GM12873 (cell line): ENCODE measurements around the gene TBX20.

Experiments used
- TF ChIP-seq, protein P1 (sequence below): IDR thresholded peaks from 2 replicates; pipeline ENCODE4 v1.5.1; 2012; ENCODE audit warnings: low read depth, mild to moderate bottlenecking, moderate library complexity, low read length, control low read depth; ENCODE audit not compliant: insufficient read depth; ENCODE audit errors: missing control alignments

The TBX20 gene

DNA sequence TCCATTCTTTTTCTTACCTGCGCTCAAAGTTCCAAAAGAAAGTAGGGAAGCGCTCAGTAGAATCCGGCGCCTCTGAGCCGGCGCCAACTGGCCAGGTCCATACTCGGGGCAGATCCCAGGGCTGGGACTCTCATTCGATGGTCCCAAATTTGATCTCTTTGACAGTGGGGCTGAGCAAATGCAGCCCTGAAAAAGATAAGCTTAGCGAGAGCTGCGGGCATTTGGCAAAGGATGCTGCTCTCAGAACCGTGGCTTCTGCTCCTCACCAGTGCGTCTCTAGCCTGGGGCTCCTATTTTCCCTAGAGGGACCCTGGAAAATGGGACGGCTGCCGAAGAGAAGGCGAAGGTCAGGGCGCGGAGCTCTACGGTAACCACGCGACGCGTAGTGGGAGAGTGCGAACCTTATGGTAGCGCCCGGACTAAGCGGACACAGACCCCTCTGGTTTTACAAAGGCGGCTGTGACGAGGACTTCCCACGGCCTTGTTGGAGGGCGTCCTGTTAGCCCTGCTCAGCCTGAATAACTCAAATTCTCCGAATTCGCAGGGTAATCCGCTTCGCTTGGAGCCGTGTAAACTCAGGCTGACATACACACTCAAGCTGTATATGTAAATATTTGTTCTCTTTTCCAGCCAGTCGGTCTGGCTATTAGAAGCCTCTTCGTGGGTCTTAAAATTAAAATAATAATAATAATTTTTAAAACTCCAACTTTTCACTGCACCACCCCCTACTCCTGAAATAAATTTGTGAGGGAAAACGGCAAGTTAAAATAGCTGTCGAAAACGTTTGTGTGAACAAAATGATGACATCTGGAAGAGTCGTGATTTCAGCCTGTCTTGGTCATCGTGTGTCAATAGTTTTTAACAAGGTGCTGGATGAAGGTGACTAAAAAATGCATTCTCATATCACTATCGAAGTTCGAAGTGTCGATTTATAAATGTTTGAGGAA is 869 bp upstream of the TBX20 start:
- TF ChIP-seq, protein P1, sequence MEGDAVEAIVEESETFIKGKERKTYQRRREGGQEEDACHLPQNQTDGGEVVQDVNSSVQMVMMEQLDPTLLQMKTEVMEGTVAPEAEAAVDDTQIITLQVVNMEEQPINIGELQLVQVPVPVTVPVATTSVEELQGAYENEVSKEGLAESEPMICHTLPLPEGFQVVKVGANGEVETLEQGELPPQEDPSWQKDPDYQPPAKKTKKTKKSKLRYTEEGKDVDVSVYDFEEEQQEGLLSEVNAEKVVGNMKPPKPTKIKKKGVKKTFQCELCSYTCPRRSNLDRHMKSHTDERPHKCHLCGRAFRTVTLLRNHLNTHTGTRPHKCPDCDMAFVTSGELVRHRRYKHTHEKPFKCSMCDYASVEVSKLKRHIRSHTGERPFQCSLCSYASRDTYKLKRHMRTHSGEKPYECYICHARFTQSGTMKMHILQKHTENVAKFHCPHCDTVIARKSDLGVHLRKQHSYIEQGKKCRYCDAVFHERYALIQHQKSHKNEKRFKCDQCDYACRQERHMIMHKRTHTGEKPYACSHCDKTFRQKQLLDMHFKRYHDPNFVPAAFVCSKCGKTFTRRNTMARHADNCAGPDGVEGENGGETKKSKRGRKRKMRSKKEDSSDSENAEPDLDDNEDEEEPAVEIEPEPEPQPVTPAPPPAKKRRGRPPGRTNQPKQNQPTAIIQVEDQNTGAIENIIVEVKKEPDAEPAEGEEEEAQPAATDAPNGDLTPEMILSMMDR: no peak

DNA sequence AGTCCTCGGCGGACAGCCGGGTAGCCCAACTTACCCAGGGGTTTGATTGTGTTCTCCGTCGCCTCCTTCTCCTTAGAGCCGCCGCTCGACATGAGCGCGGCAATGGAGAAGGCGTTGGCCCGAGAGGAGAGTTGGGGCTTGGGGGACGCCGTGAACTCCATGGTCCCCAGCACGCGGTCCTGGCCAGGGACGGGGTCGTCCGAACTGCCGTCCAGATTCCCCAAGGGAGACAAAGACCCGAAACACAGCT is 515 bp downstream of the TBX20 start:
- TF ChIP-seq, protein P1: no peak

DNA sequence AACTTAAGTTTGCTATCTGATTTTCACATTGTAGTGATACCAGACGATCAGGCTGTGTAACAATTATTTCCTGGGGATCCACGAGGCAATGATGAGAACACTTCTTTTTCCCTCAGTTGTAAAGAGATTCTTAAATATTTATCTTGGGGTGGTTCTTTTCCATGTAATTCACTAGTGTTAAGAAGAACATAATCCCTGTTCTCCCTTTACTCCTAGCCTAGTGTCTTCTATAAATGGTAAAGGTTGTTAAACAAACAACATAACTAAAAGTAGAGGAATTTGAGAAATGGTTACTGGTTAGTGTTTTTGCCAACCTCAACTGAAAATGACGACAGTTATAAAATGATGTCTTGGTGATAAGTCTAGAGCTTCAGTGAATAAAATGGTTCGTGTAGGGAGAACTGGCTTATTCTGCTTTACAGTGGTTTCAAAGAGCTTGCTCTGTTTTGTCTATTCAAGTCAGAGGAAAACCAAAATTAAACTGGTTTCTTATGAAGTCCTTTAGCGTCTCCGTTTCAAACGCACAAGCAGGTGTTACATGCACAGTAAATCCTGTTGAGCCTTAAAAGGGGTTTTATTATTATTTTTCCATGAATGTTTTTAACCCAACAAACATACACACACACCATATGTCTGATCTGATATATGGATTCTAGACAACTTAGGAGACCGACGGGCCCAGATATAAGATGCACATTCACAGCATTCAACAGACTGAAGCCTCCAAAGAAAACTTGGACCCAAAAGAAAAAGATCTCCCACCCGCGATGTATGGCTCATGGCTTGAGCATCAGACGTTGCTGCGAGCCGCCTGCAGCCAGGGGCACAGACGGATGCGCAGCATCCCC is 1.1 kb downstream of the TBX20 start:
- TF ChIP-seq, protein P1: no peak

DNA sequence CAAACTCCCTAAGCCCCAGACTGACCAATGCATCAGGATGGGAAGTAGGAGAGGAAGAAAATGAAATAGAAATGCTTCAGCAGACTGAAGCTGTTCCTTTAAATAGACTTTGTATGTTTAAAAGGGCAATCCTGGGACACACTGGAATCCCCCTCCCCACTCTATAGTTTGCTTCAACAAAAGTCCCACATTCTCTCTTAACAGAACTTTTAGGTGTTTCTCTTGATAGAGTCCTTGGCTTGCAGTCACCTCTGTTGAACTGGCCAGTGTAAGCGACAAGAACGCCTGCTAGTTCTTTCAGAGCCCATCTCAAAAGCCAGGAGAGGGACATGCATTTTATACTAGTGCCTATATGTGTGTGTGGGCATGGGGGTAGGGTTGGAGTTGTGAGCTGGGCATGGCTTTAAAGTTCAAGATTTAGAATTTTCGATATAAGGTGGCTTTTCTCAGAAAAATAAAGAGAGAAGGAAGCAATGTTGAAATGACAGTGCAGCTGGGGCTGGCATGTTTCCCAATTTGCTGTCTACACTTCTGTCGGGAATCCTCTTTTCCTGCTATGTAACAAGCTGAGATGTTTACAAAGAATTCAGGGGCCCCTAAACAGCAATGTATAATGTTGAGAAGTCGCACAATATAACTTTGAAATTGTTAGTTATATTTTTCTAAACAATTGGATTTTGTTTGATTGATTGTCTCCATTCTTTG is 2.1 kb downstream of the TBX20 start:
- TF ChIP-seq, protein P1: no peak

DNA sequence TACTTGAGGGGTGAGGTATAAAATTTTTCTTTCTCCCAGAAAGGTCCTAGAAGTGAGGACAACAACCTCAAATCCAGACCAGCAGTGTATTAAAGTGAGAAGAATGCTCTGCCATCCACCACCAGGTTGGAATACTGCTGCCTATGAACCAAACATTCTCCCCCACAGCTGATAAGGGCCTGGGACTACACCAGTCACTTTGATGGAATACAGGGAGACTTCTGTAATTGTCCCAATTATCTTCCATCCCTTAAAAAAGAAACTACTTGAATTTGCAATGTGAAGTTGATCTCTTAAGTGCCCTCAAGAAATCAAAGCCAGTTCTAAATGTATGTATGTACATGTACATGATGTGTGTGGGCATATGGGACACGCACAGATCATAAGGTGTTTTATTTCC is 3.0 kb downstream of the TBX20 start:
- TF ChIP-seq, protein P1: no peak

DNA sequence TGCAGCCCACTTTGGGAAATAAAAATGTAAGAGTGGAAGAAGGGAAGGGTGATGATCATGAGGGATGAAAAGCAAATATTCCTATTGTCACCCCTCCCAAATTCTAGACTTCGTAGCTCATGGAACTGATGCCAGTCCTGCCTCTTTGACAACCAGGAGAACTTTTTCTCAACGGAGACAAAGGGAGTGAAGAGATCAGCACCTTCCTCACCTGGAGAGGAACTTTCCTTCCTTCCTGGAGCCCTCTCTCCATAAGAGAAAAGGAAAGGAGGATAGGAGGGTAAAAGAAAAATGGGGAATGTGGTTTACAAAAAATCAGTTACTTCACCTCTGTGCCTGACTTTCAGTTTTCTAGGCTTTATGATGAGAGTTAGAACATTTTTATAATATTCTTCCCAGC is 3.4 kb downstream of the TBX20 start:
- TF ChIP-seq, protein P1: no peak

DNA sequence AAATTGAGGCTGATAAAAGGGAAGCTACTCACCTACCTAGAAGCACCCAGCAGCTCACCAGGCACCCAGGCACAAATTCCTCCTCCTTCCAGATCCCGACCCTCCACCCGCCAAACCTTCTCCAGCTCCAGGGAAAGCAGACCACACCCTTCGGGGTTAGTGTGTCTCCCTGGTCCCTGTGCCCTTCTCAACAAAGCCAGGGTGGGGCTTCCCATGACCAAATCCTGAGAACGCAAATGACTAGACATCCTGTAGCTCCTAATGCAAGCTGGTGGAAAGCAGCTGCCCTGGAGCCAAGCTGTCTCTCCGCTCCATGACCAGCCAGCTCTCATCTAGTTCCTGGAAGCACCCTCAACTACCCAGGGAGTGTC is 4.4 kb downstream of the TBX20 start:
- TF ChIP-seq, protein P1: no peak
